Esophagus muscularis mucosa (tissue), 4 donors: ENCODE data around the gene TBCEL.

Experiments
- EP300 ChIP-seq: sonication (generic); formaldehyde crosslinking; IDR thresholded peaks from one replicate; pipeline ENCODE4 v1.6.1; 2017; ENCODE audit warnings: antibody characterized with exemption
- POLR2A ChIP-seq: fragments of 450-650 bp; IDR thresholded peaks from one replicate; pipeline ENCODE4 v1.6.1; 2017; ENCODE audit warnings: antibody characterized with exemption, moderate library complexity, mild to moderate bottlenecking, low read depth
- POLR2AphosphoS5 ChIP-seq, 2 donors: sonication (generic); formaldehyde crosslinking; IDR thresholded peaks; one replicate each; pipeline ENCODE4 v1.6.1; 2017; ENCODE audit warnings: antibody characterized with exemption in 2 of 2
- TF ChIP-seq, protein P1 (sequence below), 3 experiments: fragments of 200-600 bp in 2 of 3; fragments of 450-650 bp in 1 of 3; sonication (generic) in 2 of 3; IDR thresholded peaks; one replicate each; pipeline ENCODE4 v1.5.1; 2017 to 2019; ENCODE audit warnings: antibody characterized with exemption in 3 of 3, mild to moderate bottlenecking in 2 of 3, moderate library complexity in 1 of 3

- TF ChIP-seq, protein P1, sequence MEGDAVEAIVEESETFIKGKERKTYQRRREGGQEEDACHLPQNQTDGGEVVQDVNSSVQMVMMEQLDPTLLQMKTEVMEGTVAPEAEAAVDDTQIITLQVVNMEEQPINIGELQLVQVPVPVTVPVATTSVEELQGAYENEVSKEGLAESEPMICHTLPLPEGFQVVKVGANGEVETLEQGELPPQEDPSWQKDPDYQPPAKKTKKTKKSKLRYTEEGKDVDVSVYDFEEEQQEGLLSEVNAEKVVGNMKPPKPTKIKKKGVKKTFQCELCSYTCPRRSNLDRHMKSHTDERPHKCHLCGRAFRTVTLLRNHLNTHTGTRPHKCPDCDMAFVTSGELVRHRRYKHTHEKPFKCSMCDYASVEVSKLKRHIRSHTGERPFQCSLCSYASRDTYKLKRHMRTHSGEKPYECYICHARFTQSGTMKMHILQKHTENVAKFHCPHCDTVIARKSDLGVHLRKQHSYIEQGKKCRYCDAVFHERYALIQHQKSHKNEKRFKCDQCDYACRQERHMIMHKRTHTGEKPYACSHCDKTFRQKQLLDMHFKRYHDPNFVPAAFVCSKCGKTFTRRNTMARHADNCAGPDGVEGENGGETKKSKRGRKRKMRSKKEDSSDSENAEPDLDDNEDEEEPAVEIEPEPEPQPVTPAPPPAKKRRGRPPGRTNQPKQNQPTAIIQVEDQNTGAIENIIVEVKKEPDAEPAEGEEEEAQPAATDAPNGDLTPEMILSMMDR (IDR thresholded peaks at IDR 0.05): no peak
- TF ChIP-seq EP300: no peak
- TF ChIP-seq POLR2A: no peak
- no peak for TF ChIP-seq POLR2AphosphoS5 (IDR thresholded peaks at IDR 0.05)
Observed at GRCh38 chr11:121039971-121040613, 16.2 kb downstream of the TBCEL start.
